ENCODE results near the gene GRK7.

The GRK7 gene, protein sequence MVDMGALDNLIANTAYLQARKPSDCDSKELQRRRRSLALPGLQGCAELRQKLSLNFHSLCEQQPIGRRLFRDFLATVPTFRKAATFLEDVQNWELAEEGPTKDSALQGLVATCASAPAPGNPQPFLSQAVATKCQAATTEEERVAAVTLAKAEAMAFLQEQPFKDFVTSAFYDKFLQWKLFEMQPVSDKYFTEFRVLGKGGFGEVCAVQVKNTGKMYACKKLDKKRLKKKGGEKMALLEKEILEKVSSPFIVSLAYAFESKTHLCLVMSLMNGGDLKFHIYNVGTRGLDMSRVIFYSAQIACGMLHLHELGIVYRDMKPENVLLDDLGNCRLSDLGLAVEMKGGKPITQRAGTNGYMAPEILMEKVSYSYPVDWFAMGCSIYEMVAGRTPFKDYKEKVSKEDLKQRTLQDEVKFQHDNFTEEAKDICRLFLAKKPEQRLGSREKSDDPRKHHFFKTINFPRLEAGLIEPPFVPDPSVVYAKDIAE (N-terminal part only)

DNA sequence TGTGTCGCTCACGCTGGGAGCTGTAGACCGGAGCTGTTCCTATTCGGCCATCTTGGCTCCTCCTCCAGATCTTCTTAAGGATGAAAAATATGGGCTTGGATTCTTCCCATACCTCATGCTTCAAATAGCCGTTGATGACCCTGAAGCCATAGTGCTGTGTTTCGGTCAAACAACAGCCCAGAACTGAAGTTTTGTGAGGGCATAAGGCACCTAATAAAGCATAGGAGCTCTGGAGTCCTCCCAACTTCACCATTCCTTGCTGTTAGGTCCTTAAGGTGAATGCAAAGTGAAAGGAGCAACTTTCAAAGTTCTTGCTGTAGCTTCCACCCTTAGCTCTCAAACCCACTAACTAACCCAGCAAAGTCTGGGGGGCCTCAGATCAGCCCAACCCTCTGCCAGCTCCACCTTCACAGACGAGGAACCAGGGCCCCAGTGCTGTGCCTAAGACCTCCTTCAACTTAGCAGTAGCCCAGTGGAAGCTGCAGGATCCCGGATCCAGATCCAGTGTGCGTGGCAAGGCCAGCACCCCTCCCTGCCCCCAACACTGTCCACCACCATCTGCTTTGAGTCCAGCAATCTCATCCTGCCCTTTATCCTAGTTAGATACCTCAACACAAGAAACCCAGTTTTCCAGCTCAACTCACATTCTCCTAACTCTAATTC, at the start of gene GRK7:
TSS of gene GRK7 (plus strand) at position 321 of the 663 bp plus-strand sequence. CDS start 14,877 bp downstream, outside the sequence.
- Histone ChIP-seq H3K4me1 (ENCODE audit: control insufficient read depth, insufficient read depth, low read length) (no peaks in the 10 kb centered on the region), H3K4me3 (ENCODE audit: low read length) (no peak within 1 kb of the TSS), H3K9ac (ENCODE audit: low read length) (no peak within 1 kb of the TSS), H3K36me3 (ENCODE audit: control insufficient read depth, insufficient read depth, low read length) (no peaks in the 10 kb centered on the region), H3K27ac (ENCODE audit: low read depth, low read length) (no peak within 1 kb of the TSS), H3K27me3 (ENCODE audit: control insufficient read depth, insufficient read depth, low read length) (no peaks in the 10 kb centered on the region)

DNA sequence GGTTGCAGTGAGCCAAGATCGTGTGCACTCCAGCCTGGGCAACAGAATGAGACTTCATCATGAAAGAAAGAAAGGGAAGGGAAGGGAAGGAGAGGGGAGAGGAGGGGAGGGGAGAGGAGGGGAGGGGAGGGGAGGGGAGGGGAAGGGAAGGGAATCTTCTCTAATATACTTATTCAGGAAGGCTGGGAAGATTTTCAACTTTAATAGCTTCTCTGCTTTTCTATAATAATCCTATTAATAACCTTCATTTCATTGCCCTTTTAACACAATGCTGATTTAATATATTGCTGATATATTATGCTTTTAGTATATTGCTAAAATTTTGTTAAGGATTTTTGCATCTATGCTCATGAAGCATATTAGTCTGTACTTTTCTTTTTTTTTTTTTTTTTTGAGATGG, 48.5 kb upstream of the GRK7 start:
- Histone ChIP-seq H3K36me3 (ENCODE audit: control insufficient read depth, insufficient read depth, low read length) (no peaks in the 10 kb centered on the region), H3K9ac (ENCODE audit: low read length) (no peak overlapping the region), H3K4me1 (ENCODE audit: control insufficient read depth, insufficient read depth, low read length) (no peaks in the 10 kb centered on the region), H3K4me3 (ENCODE audit: low read length) (no peak overlapping the region), H3K27me3 (ENCODE audit: control insufficient read depth, insufficient read depth, low read length) (no peaks in the 10 kb centered on the region), H3K27ac (ENCODE audit: low read depth, low read length) (no peak overlapping the region)

DNA sequence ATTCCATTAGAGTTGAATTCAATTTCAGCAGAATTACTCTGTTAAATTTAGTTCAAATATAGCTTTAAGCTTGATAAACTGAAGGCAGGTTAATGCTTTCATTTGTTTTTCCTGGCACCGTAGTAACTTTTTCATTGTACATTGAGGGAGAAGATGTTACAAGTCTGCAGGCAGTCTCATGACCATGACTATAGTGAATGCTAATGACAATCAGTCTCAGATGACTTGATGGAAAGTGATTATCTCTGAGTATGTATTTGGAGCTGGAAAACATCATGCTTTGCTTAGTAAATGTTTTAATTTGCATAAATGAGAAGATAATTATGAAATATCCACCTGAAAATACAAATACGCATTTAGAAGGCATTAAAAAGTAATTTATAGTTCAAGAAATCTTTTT, 41.1 kb upstream of the GRK7 start:
- Histone ChIP-seq H3K27ac (ENCODE audit: low read depth, low read length) (no peak overlapping the region), H3K4me3 (ENCODE audit: low read length) (no peak overlapping the region), H3K4me1 (ENCODE audit: control insufficient read depth, insufficient read depth, low read length) (no peaks in the 10 kb centered on the region), H3K27me3 (ENCODE audit: control insufficient read depth, insufficient read depth, low read length) (no peaks in the 10 kb centered on the region), H3K9ac (ENCODE audit: low read length) (no peak overlapping the region), H3K36me3 (ENCODE audit: control insufficient read depth, insufficient read depth, low read length) (no peaks in the 10 kb centered on the region)

DNA sequence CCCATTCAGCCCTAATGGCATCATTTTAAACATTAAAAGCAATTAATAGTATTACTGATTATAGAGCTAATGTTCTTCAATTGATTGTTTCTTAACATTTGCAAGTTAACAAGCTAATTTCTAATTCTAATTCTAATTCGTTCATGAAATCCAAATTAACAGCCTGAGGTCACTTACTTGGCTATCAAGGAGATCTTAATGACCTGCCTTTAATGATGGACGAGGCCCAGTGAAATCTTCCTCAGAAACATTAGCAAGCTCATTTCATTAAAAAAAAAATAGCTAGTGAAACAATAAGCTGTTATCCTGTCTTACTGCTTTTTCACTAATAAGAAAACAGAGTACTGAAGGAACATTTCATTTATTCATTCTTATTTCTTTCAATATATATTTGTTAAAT, 40.6 kb upstream of the GRK7 start:
- Histone ChIP-seq H3K4me3 (ENCODE audit: low read length) (no peak overlapping the region), H3K27ac (ENCODE audit: low read depth, low read length) (no peak overlapping the region), H3K36me3 (ENCODE audit: control insufficient read depth, insufficient read depth, low read length) (no peaks in the 10 kb centered on the region), H3K27me3 (ENCODE audit: control insufficient read depth, insufficient read depth, low read length) (no peaks in the 10 kb centered on the region), H3K4me1 (ENCODE audit: control insufficient read depth, insufficient read depth, low read length) (no peaks in the 10 kb centered on the region), H3K9ac (ENCODE audit: low read length) (no peak overlapping the region)

DNA sequence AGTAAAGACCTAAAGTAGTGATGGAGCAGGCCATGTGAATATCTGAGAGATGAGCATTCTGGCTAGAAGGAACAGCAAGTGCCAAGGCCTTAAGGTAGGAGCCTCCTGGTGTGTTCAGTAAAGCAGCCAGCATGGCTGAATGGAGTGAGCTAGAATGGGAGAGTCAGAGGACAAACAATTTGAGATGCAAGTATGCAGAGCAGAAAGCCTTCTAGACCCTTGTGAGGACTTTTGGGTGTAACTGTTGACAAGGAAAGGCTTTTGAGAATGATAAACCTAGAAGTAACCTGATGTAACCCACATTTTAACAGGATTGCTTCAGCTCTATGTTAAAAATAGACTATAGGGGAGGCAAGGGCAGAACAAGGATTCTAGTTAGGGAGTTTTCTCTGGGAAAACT, 40.0 kb upstream of the GRK7 start:
- Histone ChIP-seq H3K27ac (ENCODE audit: low read depth, low read length) (no peak overlapping the region), H3K4me3 (ENCODE audit: low read length) (no peak overlapping the region), H3K4me1 (ENCODE audit: control insufficient read depth, insufficient read depth, low read length) (no peaks in the 10 kb centered on the region), H3K9ac (ENCODE audit: low read length) (no peak overlapping the region), H3K36me3 (ENCODE audit: control insufficient read depth, insufficient read depth, low read length) (no peaks in the 10 kb centered on the region), H3K27me3 (ENCODE audit: control insufficient read depth, insufficient read depth, low read length) (no peaks in the 10 kb centered on the region)

DNA sequence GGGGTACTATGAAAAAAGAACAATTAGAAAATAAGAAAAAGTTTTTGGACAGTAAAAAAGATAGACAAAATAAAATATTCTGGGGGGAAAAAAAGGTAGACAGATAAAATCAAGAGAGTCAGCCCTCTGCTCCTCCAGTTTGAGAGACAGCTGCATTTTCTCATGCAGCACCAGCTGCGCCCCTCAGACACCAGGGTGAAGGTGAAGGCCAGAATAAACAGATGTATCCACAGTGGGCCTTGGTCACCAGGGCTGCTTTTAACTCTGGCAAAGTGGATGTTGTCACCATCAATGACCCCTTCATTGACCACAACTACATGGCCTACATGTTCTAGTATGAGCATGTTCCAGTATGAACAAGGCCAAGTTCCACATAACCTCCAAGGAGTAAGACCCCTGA, 39.0 kb upstream of the GRK7 start:
- H3K4me1 ChIP-seq (ENCODE audit: control insufficient read depth, insufficient read depth, low read length): no peaks in the 10 kb centered on the region
- no peaks in the 10 kb centered on the region for H3K36me3 ChIP-seq (ENCODE audit: control insufficient read depth, insufficient read depth, low read length)
- H3K27ac ChIP-seq (ENCODE audit: low read depth, low read length): no peak overlapping the region
- H3K27me3 ChIP-seq (ENCODE audit: control insufficient read depth, insufficient read depth, low read length): no peaks in the 10 kb centered on the region
- H3K9ac ChIP-seq (ENCODE audit: low read length): no peak overlapping the region
- H3K4me3 ChIP-seq (ENCODE audit: low read length): no peak overlapping the region

DNA sequence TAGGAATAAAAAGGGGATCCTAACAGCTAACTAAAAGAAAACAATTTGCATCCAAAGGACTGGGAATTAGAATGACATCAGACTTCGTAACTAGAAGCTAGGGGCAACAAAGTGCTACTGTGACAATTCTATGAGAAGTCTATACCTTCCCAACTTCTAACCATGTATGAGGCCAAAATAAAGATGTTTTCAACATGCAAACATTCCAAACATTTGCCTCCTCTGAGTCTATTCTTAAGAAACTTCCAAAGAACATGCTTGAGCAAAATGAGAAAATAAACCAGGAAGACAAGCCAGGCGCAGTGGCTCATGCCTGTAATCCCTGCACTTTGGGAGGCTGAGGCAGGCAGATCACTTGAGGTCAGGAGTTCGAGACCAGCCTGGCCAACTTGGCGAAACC, 38.2 kb upstream of the GRK7 start:
- Histone ChIP-seq H3K9ac (ENCODE audit: low read length) (no peak overlapping the region), H3K4me1 (ENCODE audit: control insufficient read depth, insufficient read depth, low read length) (no peaks in the 10 kb centered on the region), H3K36me3 (ENCODE audit: control insufficient read depth, insufficient read depth, low read length) (no peaks in the 10 kb centered on the region), H3K27me3 (ENCODE audit: control insufficient read depth, insufficient read depth, low read length) (no peaks in the 10 kb centered on the region), H3K27ac (ENCODE audit: low read depth, low read length) (no peak overlapping the region), H3K4me3 (ENCODE audit: low read length) (no peak overlapping the region)

DNA sequence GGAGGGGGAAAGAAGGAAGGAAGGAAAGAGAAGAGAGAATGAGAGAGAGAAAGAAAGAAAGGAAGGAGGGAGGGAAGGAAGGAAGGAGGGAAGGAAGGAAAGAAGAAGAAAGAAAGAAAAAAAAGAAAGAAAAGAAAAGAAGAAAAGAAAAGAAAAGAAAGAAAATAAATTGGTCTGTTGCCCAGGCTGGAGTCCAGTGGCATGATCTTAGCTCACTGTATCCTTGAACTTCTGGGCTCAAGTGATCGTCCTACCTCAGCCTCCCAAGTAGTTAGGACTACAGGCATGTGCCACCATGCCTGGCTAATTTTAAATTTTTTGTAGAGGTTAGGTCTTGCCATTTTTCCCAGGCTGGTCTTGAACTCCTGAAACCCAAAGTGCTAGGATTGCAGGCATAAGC, 36.7 kb upstream of the GRK7 start:
- no peak overlapping the region for H3K9ac ChIP-seq (ENCODE audit: low read length)
- no peak overlapping the region for H3K4me3 ChIP-seq (ENCODE audit: low read length)
- H3K27ac ChIP-seq (ENCODE audit: low read depth, low read length): no peak overlapping the region

DNA sequence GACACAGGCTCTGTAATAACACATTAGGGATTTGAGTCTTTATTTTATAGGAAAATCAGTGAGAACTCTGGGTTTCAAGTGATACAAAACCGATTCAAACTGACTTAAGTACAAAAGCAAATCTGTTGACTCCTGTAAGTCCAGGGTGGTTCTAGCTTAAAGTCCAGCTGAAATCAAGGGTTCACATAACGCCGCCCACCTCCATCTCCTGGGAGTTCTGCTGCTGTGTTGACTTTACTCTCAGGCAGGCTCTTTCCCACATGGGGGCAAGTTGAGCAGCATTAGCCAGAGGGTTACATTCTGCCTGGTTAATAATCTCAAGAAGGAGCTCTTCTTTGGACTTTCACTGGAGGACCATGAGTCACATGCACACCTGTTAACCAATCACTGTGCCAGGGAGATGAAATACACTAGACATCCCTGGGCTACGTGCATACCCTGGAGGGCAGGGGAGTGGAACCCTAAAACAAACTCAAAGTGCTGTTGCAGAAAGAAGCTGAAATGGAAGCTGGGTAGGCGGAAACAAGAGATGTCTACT, 34.8 kb upstream of the GRK7 start:
- no peaks in the 10 kb centered on the region for H3K4me1 ChIP-seq (ENCODE audit: control insufficient read depth, insufficient read depth, low read length)
- H3K4me3 ChIP-seq (ENCODE audit: low read length): no peak overlapping the region
- no peaks in the 10 kb centered on the region for H3K36me3 ChIP-seq (ENCODE audit: control insufficient read depth, insufficient read depth, low read length)
- no peaks in the 10 kb centered on the region for H3K27me3 ChIP-seq (ENCODE audit: control insufficient read depth, insufficient read depth, low read length)
- H3K9ac ChIP-seq (ENCODE audit: low read length): no peak overlapping the region
- H3K27ac ChIP-seq (ENCODE audit: low read depth, low read length): no peak overlapping the region

More for the DNA sequence above, 36.7 kb upstream of the GRK7 start:
- no peaks in the 10 kb centered on the region for H3K27me3 ChIP-seq (ENCODE audit: control insufficient read depth, insufficient read depth, low read length)
- no peaks in the 10 kb centered on the region for H3K36me3 ChIP-seq (ENCODE audit: control insufficient read depth, insufficient read depth, low read length)
- no peaks in the 10 kb centered on the region for H3K4me1 ChIP-seq (ENCODE audit: control insufficient read depth, insufficient read depth, low read length)

DNA sequence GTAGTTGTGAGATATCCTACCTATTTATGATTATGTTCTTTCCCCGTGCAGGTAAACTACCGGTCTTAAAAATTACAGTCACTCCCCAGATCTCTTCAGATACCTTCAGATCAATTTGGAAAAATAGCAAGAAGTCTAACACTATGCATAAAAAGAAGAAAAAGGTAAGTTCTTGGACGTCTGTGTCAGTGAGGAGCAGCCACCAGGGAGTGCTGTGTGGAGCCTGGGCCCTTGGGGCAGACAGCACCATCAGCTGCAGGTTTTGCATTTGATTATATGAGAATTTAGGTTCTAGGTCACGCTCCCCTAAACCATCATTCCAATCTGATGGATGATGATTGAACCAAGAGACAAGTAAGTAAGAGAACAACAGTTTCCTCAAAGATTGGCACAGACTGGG, 34.0 kb upstream of the GRK7 start:
- Histone ChIP-seq H3K9ac (ENCODE audit: low read length) (no peak overlapping the region), H3K27me3 (ENCODE audit: control insufficient read depth, insufficient read depth, low read length) (no peaks in the 10 kb centered on the region), H3K36me3 (ENCODE audit: control insufficient read depth, insufficient read depth, low read length) (no peaks in the 10 kb centered on the region), H3K4me1 (ENCODE audit: control insufficient read depth, insufficient read depth, low read length) (no peaks in the 10 kb centered on the region), H3K27ac (ENCODE audit: low read depth, low read length) (no peak overlapping the region), H3K4me3 (ENCODE audit: low read length) (no peak overlapping the region)

DNA sequence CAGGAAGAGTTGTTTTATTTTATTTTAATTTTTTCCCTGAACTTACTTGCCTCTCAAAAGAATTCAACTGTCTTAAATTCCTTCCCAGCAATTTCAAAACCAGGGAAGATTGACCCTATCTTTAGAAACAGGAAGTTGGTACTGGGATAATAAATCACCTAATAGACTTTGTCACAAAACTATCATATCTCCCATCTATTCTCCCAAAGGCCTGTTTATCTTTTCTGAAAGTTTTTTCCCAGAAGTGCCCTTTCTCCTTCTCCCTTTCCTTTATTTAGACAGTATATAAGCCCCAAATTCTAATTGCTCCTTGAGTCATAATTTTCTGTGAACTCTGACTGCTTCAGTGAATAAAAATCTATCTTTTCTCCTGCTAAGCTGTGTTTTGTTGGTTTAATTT, 28.0 kb upstream of the GRK7 start:
- Histone ChIP-seq H3K27ac (ENCODE audit: low read depth, low read length) (no peak overlapping the region), H3K4me3 (ENCODE audit: low read length) (no peak overlapping the region), H3K9ac (ENCODE audit: low read length) (no peak overlapping the region), H3K4me1 (ENCODE audit: control insufficient read depth, insufficient read depth, low read length) (peaks cover 6% of the 10 kb centered on the region), H3K36me3 (ENCODE audit: control insufficient read depth, insufficient read depth, low read length) (no peaks in the 10 kb centered on the region), H3K27me3 (ENCODE audit: control insufficient read depth, insufficient read depth, low read length) (no peaks in the 10 kb centered on the region)

DNA sequence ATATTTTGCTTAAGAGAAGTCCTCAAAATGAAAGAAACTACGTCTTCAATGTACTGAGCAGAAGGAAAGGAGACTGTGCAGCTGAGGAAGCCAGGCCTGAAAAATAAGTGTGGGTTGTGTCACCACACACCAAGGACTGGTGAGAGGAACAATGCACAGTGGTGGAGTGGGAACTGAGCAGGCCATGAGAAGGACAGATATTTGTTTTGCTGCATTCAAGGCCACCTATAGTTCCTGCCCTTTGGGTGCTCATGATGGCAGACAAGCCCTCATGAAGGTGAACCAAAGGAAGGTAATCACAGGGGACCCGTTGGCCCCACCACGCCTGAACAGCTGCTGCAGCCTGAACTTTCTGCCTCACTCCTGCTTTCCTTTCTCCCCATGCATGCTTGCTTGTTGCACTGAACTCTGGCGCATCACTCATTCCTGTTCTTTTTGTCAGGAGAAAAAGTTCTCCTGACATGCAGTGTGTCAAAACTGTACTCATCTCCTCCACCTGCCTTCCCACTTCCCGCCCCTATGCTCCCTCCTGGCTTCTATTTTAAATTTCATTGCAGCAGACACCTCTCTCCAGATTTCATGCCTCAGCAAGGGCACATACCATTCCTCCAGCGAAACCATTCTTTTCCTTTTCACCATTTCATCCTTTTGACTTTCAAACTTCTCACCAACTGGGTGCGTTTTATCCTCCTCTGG, 27.3 kb upstream of the GRK7 start:
- H3K4me3 ChIP-seq (ENCODE audit: low read length): no peak overlapping the region
- no peaks in the 10 kb centered on the region for H3K36me3 ChIP-seq (ENCODE audit: control insufficient read depth, insufficient read depth, low read length)
- no peak overlapping the region for H3K9ac ChIP-seq (ENCODE audit: low read length)
- peaks cover 9% of the 10 kb centered on the region for H3K4me1 ChIP-seq (ENCODE audit: control insufficient read depth, insufficient read depth, low read length)
- no peaks in the 10 kb centered on the region for H3K27me3 ChIP-seq (ENCODE audit: control insufficient read depth, insufficient read depth, low read length)
- no peak overlapping the region for H3K27ac ChIP-seq (ENCODE audit: low read depth, low read length)

Data from rectal smooth muscle tissue (tissue), 1 donor.